Measurements from ENCODE around the gene ELP4. TPM values are rescaled to one million over a fixed set of nuclear protein-coding genes. Genes with fewer than 3 reads are reported as not detected.
"Not testable (repeated sequence)": the region's sequence is repeated elsewhere in the genome, so short reads cannot be mapped to it uniquely, and the experiment has no call there.

ELP4 gene
- total RNA-seq, 1 experiment from 2014 or later: 20.3 TPM

DNA sequence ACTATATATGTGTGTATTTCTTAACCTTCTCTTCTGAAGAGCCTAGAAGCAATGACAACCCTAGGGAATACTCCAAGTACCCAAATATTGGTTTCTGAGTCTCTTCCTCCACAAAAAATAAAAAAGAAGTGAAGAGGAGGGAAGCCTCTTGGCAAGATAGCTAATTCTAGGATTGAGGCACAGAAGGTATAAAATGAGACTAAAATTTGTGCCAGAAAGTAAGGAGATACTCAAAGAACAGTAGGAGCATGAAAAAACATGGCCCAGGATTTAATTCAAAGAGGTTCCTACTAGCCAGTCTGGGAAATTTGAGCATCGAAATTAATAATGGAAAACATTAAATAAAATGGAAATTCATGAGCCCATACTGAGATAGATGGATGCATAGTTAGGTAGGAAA lies 189.5 kb downstream of the ELP4 start:
- DNase-seq (ENCODE audit: low read depth): no peak

DNA sequence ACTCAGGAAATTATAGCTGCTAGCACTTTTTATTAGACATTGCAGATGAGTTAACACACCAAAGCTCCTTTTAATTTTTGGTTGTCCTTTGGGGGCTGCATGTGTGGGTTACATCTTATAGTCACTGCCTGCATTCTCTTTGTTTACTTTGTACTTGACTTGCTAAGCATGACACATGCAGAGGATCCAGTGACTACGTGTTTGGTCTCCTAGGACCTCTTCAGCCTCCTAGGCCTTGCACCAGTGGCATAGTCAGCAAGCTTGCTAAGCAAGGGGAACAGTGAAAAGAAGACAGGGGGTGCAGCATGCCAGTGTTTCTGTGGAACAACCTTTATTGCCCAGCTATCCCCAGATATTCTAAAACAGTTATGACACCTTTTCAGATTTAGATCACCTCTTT lies 193.4 kb downstream of the ELP4 start:
- peak; percentile 38 for DNase-seq (ENCODE audit: low read depth)

DNA sequence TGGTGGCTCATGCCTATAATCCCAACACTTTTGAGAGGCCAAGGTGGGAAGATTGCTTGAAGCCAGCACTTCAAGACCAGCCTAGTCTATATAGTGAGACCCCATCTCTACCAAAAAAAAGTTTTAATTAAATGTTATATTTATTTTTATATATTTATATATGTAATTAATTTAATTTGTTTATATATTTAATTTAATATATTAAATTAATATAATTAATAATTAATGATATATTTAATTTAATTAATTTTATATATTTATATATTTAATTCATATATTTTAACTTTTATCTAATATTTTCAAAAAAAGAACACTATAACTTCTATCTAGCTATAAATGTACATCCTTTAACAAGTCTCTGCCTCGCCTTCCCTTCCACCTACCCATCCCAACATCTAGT lies 196.8 kb downstream of the ELP4 start:
- no peak for DNase-seq (ENCODE audit: low read depth)

GRCh38 chr11:31711137-31711536 lies 201.6 kb downstream of the ELP4 start:
- no peak for DNase-seq (ENCODE audit: low read depth)

GRCh38 chr11:31712851-31713250 lies 203.3 kb downstream of the ELP4 start:
- DNase-seq (ENCODE audit: low read depth): no peak

DNA sequence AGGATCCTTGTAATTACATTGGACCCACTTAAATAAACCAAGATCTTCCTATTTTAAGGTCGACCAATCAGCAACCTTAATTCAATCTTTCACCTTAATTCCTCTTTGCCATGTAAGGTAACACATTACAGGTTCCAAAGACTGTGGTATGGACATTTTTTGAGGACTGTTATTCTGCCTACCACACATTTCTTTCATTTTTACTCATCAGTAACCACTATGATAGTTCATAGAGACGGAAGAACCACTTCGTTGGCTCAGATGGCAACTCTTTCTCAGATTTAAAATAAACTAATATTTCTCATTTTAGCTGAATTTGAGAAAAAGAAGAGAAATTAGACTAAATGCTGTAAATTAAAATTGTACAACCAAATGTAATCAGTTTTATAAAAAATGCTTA lies 205.3 kb downstream of the ELP4 start:
- DNase-seq (ENCODE audit: low read depth): no peak

DNA sequence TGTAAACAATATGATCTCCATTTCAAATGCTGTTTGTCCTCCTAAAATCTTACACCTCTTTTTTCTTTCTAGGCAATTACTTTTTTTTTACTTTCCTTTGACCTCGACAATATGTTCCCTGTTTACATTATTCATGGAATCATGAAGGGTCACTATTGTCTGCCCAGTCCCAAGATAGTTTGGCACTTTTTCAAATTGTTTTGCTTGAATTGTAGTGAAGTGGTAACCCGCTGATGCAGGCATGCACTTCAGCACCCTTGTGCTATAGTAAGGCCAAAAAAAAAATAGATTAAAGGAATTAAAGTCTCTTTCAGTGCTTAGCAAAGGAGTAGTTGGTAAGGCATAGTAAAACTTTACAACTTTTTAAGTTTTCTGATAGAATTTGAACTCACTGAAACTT lies 210.7 kb downstream of the ELP4 start:
- no peak for DNase-seq (ENCODE audit: low read depth)

DNA sequence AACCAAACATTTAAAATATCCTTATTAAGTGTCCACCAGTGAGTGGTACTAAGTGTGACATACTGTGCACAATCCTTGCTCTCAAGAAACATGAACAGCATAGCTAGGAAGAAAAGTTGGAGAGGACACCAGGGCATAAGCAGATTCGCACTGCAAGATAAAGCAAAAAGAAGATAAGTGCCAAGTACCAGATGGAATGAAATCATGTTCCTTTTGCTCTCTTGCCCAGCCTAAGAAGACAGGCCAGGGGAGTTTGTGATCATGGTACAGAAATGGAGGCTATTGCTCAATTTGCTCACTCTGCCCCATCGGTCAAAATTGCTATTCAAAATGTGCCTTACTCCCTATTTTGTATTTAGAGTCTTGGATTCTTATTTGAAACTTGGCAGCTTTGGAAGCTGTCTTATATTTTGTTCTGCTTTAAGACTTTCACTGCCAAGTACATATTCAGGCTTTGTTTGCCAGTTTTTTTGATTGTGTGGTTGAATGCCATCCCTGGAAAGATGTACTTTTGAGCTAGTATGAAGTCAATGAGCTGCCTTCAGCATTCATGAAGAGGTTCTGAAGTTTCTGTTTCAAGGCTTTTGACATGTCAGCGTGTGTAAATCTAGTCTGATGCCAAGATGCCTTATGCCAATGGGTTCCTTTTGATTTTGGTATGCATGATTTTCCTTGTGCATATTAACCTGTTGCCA lies 211.3 kb downstream of the ELP4 start:
- DNase-seq (ENCODE audit: low read depth): no peak

DNA sequence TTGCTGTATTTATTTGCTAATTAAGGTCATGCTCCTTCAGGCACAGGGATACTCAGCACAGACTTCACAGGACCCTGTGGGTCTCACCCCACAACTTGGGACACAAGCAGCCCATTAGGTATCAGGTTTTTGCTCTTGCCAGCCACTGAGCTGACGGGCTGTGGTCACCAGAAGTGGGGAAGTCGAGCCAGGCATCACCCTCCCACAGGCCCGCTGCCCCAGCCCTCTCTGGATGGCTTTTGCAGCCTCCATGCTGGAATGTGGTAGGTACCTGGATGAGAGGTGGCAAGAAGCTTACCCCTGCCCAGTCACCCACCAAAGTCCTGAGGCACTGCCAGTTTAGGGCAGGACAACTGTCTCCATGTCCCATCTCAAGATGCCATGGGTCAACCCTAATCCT lies 213.2 kb downstream of the ELP4 start:
- no peak for DNase-seq (ENCODE audit: low read depth)

GRCh38 chr11:31725176-31725575 lies 215.6 kb downstream of the ELP4 start:
- peak; percentile 4 for DNase-seq (ENCODE audit: low read depth)

GRCh38 chr11:31728432-31728831 lies 218.9 kb downstream of the ELP4 start:
- DNase-seq (ENCODE audit: low read depth): no peak

DNA sequence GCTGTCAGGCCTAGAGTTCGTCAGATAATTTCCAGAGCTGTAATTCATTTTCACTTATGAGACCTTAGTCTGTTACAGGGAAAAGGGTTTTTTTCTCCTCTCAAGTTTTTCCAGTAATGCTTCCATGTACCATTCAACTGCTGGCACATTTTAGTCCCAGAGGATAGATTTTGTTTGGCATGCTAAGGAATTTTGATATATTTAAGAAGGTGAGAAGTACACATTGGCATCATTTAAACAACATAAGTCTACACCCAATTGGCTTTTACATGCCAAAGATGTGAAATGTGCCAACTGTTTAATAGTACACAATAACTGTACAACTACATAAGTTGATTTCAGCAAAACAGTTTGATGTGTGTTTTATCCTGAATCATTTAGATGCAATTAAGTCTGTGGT lies 230.6 kb downstream of the ELP4 start:
- DNase-seq (ENCODE audit: low read depth): no peak

GRCh38 chr11:31740731-31741368 lies 231.3 kb downstream of the ELP4 start:
- DNase-seq (ENCODE audit: low read depth): not testable (repeated sequence)

GRCh38 chr11:31747581-31747980 lies 238.0 kb downstream of the ELP4 start:
- no peak for DNase-seq (ENCODE audit: low read depth)

GRCh38 chr11:31757260-31757835 lies 247.8 kb downstream of the ELP4 start:
- no peak for DNase-seq (ENCODE audit: low read depth)

- peak; percentile 3 for DNase-seq (ENCODE audit: low read depth)
Measured at GRCh38 chr11:31761636-31762035, 252.1 kb downstream of the ELP4 start.

DNA sequence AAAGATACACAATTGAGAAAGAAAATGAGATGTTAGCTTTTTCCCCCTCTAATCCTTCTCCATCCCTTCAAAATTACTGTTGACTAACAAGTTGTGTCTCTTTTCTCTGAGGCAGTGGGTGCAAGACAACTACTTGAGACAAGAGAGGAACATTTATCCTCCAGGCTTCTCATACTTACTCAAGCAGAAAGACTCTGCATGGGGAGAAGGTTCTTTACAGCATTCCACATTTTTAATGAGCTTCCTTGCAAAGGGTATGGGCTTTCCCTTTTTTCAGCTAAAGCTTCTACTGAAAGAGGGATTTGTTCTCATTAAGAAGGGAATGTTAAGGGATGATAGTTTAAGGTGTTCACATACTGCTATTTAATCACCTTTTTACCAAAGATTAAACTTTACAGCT lies 253.7 kb downstream of the ELP4 start:
- no peak for DNase-seq (ENCODE audit: low read depth)

GRCh38 chr11:31764261-31764660 lies 254.7 kb downstream of the ELP4 start:
- DNase-seq (ENCODE audit: low read depth): no peak

- DNase-seq (ENCODE audit: low read depth): no peak
Measured at GRCh38 chr11:31764766-31765165, 255.2 kb downstream of the ELP4 start.

GRCh38 chr11:31767066-31767465 lies 257.5 kb downstream of the ELP4 start:
- DNase-seq (ENCODE audit: low read depth): no peak

GRCh38 chr11:31767685-31768084 lies 258.1 kb downstream of the ELP4 start:
- no peak for DNase-seq (ENCODE audit: low read depth)

- DNase-seq (ENCODE audit: low read depth): no peak
Measured at GRCh38 chr11:31768749-31769640, 259.4 kb downstream of the ELP4 start.
